ENCODE results near the gene RETN. TPM values are rescaled to one million over a fixed set of nuclear protein-coding genes. Genes with fewer than 3 reads are reported as not detected.

RETN gene
- total and polyA plus RNA-seq, 2 of the 8 experiments (the other 6 are each of a cell fraction or from before 2014, with no cell fraction given) = not detected

DNA sequence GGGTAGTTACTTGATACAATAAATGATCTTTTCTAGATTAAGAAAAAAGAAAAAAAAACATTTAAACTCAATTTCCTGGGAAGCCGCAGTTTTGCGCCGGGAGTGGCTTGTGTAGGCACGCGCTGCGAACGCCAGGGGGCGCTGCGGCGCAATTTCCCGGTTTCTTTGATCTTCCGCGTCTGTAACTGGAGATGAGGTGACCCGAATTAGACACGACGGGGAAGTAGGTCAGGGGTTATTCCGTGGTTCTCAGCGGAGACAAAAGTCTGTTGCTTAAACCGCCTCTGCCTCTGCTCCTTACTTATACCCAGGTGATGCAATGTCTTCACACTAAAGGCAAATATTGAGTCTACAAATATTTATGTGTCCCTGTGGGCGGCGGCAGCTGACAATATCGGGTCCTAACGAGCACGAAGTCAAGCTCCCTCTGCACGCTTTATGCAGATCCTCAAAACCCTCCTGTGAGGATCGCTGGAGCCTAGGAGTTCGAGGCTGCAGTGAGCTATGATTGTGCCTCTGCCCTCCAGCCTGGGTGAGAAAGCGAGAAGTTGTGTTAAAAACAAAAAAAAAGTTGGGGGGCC lies 16.7 kb upstream of the RETN start:
- DNase-seq (ENCODE audit: low read depth in 1 of 2, low spot score in 2 of 2) = peak; percentile 49 to 99
- TF ChIP-seq, protein P1, sequence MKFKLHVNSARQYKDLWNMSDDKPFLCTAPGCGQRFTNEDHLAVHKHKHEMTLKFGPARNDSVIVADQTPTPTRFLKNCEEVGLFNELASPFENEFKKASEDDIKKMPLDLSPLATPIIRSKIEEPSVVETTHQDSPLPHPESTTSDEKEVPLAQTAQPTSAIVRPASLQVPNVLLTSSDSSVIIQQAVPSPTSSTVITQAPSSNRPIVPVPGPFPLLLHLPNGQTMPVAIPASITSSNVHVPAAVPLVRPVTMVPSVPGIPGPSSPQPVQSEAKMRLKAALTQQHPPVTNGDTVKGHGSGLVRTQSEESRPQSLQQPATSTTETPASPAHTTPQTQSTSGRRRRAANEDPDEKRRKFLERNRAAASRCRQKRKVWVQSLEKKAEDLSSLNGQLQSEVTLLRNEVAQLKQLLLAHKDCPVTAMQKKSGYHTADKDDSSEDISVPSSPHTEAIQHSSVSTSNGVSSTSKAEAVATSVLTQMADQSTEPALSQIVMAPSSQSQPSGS (IDR thresholded peaks at IDR 0.05; ENCODE audit: low read length) = no peak
- no peak for TF ChIP-seq TBP (IDR thresholded peaks at IDR 0.05; ENCODE audit: low read depth, low read length)
- peak; percentile 82 for TF ChIP-seq ASH2L (IDR thresholded peaks at IDR 0.05; ENCODE audit: low read length)
- TF ChIP-seq RXRA (IDR thresholded peaks at IDR 0.05; ENCODE audit: insufficient read depth, low read depth, low read length) = peak; percentile 97
- TF ChIP-seq HDAC2 (IDR thresholded peaks at IDR 0.05; ENCODE audit: borderline replicate concordance in 1 of 2, low read depth in 2 of 2, low read length in 2 of 2) = no peak
- TF ChIP-seq BCL11A (IDR thresholded peaks at IDR 0.05; ENCODE audit: low read depth in 2 of 2, low read length in 2 of 2) = no peak
- no peak for TF ChIP-seq SAP30 (IDR thresholded peaks at IDR 0.05; ENCODE audit: insufficient read depth, insufficient replicate concordance, low read length)

More for the DNA sequence above, 16.7 kb upstream of the RETN start:
- 16% methylated on average over 28 of the region's 28 CpGs; no CpG with 5 or more reads in 1 of the 2 experiments for WGBS, 2 experiments (ENCODE audit: extremely low coverage in 1 of 2, insufficient coverage in 1 of 2, insufficient read length in 1 of 2, insufficient replicate concordance in 2 of 2, low coverage in 1 of 2, low lambda C conversion rate in 2 of 2, missing lambda C conversion rate in 1 of 2)
- peaks cover 0 to 2% (median 0%) of the 10 kb centered on the region in 4 experiments; a peak in 4 of 7 replicates for H3K4me1 ChIP-seq (replicated peaks in 1 of 4; ENCODE audit: control insufficient read depth in 3 of 4, insufficient read depth in 4 of 4, low read length in 3 of 4)
- H2BK20ac ChIP-seq (ENCODE audit: low read length) = no peak overlapping the region
- H2BK5ac ChIP-seq (ENCODE audit: low read depth, low read length) = no peak overlapping the region
- no peak overlapping the region for H4K5ac ChIP-seq (ENCODE audit: insufficient read length, low read depth, low read length)
- no peak overlapping the region for H3K18ac ChIP-seq (ENCODE audit: extremely low read depth, low read length)
- H3K23ac ChIP-seq (ENCODE audit: insufficient read length) = no peak overlapping the region
- peak overlapping the region; percentile 50 to 70 for H3K4me2 ChIP-seq (ENCODE audit: insufficient read depth in 1 of 2, low read depth in 2 of 2, low read length in 2 of 2)
- ChIA-PET POLR2A (ENCODE audit: partially characterized antibody) (interaction anchor here (1.6 kb wide), 1 partner anchor 11 kb away, joined by 7 read pairs; no protein-coding TSS in a partner anchor), CTCF (ENCODE audit: partially characterized antibody) (interaction anchor here (0.6 to 3.1 kb wide), 20 partner anchors 9 to 503 kb away, joined by 3 to 13 read pairs (median 4); partner anchors contain the start of genes RETN, STXBP2 and TRAPPC5)
- no peak overlapping the region for H3K4ac ChIP-seq (replicated peaks; ENCODE audit: insufficient read length, low read depth, low read length)
- FAIRE-seq = peak; percentile 74
- peaks cover 2 to 18% (median 6%) of the 10 kb centered on the region in 4 experiments for H3K27me3 ChIP-seq (replicated peaks in 1 of 4; ENCODE audit: control insufficient read depth in 3 of 4, extremely low read depth in 1 of 4, insufficient read depth in 3 of 4, low read length in 3 of 4)
- no peak overlapping the region for H3K9ac ChIP-seq (replicated peaks in 1 of 4; ENCODE audit: extremely low read depth in 1 of 4, low read depth in 3 of 4, low read length in 3 of 4)
- no peak overlapping the region for H3K56ac ChIP-seq (replicated peaks; ENCODE audit: insufficient read length, low read depth, low read length)
- no peak overlapping the region for H4K91ac ChIP-seq (replicated peaks; ENCODE audit: insufficient read length, low read length)
- no peak overlapping the region for H2AK5ac ChIP-seq (ENCODE audit: low read depth, low read length)
- 0 out of 2 replicates have a peak, but pooled peaks cover 2% of the 10 kb centered on the region for H3K23me2 ChIP-seq (ENCODE audit: low read depth, low read length)
- H3K27ac ChIP-seq (ENCODE audit: low read depth, low read length) = no peak overlapping the region
- H3K14ac ChIP-seq (ENCODE audit: insufficient read length) = no peak overlapping the region
- H2AFZ ChIP-seq (ENCODE audit: low read length) = 0 out of 2 replicates have a peak overlapping the region, but pooled peaks have one; percentile 62
- H3K9me3 ChIP-seq (ENCODE audit: insufficient read depth in 2 of 2, low read depth in 1 of 2, low read length in 1 of 2) = no peaks in the 10 kb centered on the region
- no peak overlapping the region for H2BK15ac ChIP-seq (ENCODE audit: low read length)
- no peak overlapping the region for H2BK120ac ChIP-seq (replicated peaks; ENCODE audit: low read depth, low read length)
- H2BK12ac ChIP-seq (ENCODE audit: low read depth, low read length) = no peak overlapping the region
- no peaks in the 10 kb centered on the region for H3K79me1 ChIP-seq (ENCODE audit: low read depth, low read length)
- peak overlapping the region in 2 of 4 experiments; percentile 0 to 45; a peak in 2 of 8 replicates for H3K4me3 ChIP-seq (ENCODE audit: extremely low read depth in 1 of 4, insufficient read depth in 2 of 4, low read depth in 3 of 4, low read length in 4 of 4)
- peaks cover 0 to 1% of the 10 kb centered on the region in 2 experiments for H4K20me1 ChIP-seq (replicated peaks in 1 of 2; ENCODE audit: control insufficient read depth in 1 of 2, insufficient read depth in 2 of 2, low read length in 2 of 2)
- no peaks in the 10 kb centered on the region for H3K79me2 ChIP-seq (ENCODE audit: control insufficient read depth in 1 of 2, insufficient read depth in 2 of 2, low read length in 2 of 2)
- 0 out of 8 replicates have a peak, but pooled peaks cover 0 to under 1% (median 0%) of the 10 kb centered on the region in 4 experiments for H3K36me3 ChIP-seq (ENCODE audit: control insufficient read depth in 2 of 4, insufficient read depth in 4 of 4, low read length in 3 of 4)
- H4K8ac ChIP-seq (ENCODE audit: extremely low read depth, insufficient read depth, low read length) = no peak overlapping the region

Data from H1 (cell line).